Esophagus squamous epithelium (tissue), 4 donors: ENCODE measurements around the gene GALNT13.

ENCODE experiments used
- CTCF ChIP-seq, 6 experiments: fragments of 450-650 bp in 4 of 6; fragments of 200-600 bp in 2 of 6; sonication (generic) in 2 of 6; IDR thresholded peaks; one replicate each; pipeline ENCODE4 v1.5.1; 2016 to 2019; ENCODE audit warnings: antibody characterized with exemption in 6 of 6, mild to moderate bottlenecking in 4 of 6, moderate library complexity in 4 of 6
- POLR2A ChIP-seq, 4 donors: fragments of 450-650 bp; IDR thresholded peaks; one replicate each; pipeline ENCODE4 v1.6.1; 2017; ENCODE audit warnings: antibody characterized with exemption in 4 of 4, mild to moderate bottlenecking in 4 of 4, moderate library complexity in 3 of 4

GRCh38 chr2:154013514-154013913 lies 141.8 kb downstream of the GALNT13 start:
- no peak for TF ChIP-seq POLR2A (IDR thresholded peaks at IDR 0.05)
- no peak for TF ChIP-seq CTCF (IDR thresholded peaks at IDR 0.05)
